NCI-H2227 treated with DMSO at 0.1 percent for 48 hours (cell line): ENCODE results near the gene CKS2.
A peak's percentile ranks its signal among the peaks of the same experiment; 100 is the strongest.
"Not testable (repeated sequence)": the region's sequence is repeated elsewhere in the genome, so short reads cannot be mapped to it uniquely, and the experiment has no call there.

Experiments
- DNase-seq: peaks from one replicate; lab custom pipeline; 2025; lab: John Stamatoyannopoulos, UW

Gene CKS2

DNA sequence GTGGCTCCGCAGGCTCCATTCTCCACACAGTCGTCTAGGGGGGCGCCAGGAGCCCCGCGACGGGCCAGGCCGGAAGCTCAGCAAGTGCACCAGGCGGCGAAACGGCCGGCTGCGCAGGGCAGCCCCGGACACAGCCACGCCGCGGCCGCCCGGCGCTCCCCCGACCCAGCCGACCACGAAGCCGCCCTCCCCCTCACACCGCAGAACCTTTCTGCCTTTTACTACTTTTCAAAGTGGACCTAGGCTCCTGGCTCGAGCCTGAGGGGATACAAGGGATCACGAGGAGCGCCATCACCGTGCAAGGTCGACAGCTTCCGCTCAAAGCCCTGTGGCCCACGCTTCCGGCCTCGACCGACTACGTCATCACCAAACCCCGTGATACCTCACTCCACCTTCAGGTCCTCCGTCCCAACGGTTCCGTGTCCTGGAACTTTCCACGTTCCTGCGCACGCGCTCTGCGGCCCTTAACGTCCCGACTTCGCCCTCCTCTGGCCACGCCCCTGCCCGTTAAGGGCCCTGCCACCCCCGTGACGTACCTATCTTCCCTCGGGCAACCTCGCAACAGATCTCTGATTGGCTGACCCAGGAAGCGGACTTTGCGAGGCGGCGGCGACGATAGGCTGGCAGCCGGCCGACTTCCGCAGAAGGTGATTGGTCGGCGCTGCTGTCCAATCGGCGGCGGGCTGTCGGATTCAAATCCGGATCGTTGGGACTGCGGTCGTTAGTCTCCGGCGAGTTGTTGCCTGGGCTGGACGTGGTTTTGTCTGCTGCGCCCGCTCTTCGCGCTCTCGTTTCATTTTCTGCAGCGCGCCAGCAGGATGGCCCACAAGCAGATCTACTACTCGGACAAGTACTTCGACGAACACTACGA, at the start of gene CKS2:
Gene CKS2 (plus strand): TSS at position 721 of the 871 bp plus-strand sequence. CDS start 98 bp downstream, at position 819.
- peak; percentile 94 for DNase-seq

DNA sequence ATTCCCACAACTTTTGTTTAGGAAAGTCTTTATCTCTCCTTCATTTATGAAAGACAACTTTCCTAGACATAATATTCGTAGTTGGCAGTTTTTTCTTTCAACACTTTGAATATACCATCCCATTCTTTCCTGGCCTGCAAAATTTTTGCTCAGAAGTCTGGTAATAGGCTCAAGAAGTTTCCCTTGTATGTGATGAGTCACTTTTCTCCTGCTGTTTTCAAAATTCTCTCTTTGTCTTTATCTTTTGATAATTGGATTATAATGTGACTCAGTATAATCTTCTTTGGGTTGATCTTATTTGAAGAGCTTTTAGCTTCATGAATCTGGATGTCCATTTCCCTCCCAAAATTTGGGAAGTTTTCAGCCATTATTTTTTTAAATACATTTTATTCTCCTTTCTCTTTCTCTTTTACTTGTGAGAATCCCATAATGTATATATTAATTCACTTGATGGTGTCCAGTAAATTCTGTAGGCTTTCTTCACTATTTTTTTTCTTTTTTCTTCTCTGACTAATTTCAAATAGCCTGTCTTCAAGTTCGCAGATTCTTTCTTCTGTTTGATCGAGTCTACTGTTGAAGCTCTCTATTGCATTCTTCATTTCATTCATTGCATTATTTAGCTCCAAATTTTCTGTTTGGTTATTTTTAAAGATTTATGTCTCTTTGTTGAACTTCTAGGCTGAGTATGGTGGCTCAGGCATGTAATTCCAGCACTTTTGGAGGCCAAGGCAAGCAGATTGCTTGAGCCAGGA, 37.3 kb upstream of the CKS2 start:
- no peak for DNase-seq

DNA sequence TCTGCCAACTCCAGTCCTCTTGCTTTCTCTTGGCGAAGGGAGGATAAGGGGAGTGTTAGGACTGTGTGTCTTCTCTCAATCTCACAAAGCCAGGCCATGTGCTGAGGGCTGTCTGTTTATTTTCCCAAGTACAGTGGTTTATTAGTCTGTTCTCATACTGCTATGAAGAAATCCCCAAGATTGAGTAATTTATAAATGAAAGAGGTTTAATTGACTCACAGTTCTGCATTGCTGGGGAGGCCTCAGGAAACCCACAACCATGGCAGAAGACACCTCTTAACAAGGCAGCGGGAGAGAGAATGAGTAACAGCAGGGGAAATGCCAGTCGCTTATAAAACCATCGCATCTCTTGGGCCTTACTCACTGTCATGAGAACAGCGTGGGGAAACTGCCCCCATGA, 36.2 kb upstream of the CKS2 start:
- no peak for DNase-seq

DNA sequence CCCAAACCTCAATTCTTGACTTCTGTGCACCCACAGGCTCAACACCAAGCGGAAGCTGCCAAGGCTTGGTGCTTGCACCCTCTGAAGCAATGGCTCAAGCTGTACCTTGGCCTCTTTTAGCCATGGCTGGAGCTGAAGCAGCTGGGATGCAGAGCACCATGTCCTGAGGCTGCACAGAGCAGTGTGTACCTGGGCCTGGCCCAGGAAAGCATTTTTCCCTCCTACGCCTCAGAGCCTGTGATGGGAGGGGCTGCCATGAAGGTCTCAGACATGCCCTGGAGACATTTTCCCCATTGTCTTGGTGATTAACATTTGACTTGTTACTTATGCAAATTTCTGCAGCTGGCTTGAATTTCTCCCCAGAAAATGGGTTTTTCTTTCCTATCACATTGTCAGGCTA, 35.0 kb upstream of the CKS2 start:
- DNase-seq = not testable (repeated sequence)

DNA sequence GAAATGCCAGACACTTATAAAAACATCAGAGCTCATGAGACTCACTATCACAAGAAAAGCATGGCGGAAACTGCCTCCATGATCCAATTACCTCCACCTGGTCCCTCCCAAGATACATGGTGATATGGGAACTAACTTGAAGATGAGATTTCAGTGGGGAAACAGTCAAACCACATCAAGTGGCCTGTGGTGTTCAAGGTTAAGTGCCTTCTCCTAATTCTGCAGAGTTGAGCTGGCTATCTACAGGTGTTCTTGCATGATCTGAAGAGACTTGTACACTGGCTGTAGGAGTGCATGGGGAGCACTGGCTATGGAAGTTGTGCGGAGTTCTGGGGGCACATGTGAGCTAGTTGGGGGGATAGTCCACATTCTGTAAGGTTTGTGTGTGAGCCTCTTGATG, 34.0 kb upstream of the CKS2 start:
- no peak for DNase-seq

DNA sequence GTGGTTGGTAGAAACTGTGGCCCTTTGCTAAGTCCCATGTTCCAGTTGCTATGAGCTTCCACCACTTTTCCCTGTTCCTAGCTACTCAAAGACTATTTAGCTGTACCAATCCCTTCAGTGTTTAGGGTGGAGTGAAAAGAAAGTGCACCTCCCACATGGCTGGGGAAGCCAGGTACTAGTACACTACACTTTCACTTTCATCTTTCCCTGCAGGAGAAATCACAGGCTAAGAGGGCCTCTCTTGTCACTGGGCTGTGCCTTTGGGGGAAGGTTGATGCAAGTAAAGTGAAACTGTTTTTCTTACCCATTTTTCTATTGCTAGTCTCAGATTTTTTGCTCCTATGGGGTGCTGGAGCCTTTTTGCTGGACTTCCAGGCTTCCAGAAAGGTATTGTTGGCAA, 33.5 kb upstream of the CKS2 start:
- DNase-seq = no peak

DNA sequence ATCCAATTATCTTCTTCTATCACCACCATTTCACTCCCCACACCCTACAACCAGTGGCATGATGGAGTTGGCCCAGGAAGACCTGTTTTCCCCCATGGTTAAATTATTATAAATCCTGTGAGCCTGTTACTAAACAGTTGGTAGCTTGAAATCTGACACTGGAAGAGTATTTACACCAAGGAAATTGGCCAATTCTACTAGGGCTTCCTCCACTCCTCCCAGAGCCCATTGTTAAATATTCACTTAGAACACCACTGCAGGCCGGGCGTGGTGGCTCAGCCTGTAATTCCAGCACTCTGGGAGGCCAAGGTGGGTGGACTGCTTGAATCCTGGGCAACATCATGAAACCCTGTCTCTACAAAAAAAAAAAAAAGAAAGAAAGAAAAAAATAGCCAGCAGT, 32.4 kb upstream of the CKS2 start:
- DNase-seq = no peak

DNA sequence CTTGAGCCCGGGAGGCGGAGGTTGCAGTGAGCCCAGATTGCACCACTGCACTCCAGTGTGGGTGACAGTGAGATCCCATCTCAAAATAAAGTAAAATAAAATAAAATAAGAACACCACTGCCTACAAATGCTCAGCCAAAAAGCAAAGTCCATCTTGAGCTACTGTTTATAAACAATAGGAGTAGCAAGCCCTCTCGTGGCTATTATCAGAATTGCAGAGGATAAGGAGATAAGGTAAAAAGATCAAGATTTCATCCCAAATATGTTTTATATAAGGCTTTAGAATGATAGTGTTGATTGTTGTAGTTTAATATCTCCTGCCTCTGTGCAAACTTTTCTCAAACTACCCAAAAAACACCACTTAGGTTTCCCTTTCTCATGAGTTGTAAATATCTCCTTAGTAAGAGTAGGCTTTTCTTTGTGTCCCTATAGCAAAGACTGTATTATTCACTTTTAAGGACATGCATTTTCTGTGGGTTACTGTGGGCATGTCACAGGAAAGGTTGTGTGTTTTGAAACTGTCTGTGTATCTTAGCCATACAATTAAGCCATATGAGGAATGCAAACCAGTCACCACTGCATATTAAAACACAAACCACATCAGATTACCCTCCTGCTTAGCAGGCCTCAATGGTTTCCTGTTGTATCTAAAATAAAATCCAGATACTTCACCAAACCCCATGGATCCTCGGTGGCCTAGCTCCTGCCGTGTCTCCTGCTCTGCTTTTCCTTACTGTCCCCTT, 31.8 kb upstream of the CKS2 start:
- DNase-seq = peak; percentile 4

DNA sequence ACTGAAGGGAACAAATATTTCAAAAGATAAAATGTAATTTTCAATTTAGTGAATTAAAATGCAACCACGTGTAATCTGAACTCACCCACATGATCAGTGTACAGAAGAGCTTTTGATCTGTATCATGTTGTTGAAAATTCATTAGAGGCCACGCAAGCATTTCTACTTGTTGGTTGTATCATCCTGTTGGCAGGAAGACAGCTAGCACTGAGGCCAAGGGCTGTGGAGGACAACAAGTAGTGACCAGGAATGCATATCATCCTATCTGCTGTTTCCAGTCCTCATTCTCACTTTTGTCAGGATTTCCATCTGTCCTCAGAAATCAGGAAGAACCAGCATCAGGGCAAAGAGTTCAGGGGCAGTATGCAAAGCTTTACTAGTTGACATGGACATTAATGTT, 29.9 kb upstream of the CKS2 start:
- DNase-seq = no peak

DNA sequence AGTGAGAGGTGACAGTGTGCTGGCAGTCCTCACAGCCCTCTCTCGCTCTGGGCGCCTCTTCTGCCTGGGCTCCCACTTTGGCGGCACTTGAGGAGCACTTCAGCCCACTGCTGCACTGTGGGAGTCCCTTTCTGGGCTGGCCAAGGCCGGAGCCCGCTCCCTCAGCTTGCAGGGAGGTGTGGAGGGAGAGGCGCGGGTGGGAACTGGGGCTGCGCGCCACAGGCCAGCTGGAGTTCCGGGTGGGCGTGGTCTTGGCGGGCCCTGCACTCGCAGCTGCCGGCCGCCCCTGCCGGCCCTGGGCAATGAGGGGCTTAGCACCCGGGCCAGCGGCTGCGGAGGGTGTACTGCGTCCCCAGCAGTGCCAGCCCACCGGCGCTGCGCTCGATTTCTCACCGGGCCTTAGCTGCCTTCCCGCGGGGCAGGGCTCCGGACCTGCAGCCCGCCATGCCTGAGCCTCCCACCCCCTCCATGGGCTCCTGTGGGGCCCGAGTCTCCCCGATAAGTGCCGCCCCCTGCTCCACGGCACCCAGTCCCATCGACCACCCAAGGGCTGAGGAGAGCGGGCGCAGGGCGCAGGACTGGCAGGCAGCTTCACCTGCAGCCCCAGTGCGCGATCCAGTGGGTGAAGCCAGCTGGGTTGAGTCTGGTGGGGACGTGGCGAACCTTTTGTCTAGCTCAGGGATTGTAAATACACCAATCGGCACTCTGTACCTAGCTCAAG, 28.6 kb upstream of the CKS2 start:
- not testable (repeated sequence) for DNase-seq

DNA sequence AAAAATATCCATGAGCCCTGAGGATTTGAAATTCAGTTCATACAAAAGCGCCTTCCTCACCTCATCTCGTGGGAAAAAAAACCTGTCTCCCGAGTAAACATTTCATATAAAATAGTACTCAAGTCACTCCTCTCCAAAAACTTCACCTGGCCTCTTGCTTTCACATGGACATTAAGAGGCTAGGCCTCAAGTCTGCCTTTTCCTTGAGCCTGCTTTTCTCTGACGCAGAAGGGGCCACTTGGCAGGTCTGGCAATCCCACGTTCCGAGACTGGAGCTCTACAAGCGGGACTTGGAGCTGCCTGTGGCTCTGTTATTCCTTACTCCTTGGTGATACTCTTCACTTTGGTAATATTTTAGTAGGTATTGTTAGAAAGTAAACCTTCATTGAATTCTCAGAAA, 26.9 kb upstream of the CKS2 start:
- no peak for DNase-seq

DNA sequence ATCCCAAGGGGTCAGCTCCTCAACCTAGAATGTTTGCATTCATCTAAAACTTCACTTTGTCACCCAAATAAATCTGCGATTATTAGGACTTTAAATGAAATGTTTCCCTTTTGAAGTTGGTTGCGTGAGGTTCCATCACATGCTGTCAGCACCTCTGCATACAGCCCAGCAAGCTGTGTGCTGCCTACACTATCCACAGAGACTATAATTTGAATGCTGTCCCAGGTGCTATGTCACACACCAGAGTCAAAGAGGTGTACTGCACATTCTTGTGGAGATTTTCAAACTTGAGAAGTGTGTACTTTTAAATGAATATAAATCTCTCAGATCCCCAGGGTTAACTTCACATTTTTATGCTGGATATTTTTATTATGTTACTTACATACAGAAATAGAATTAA, 19.3 kb upstream of the CKS2 start:
- DNase-seq = no peak

DNA sequence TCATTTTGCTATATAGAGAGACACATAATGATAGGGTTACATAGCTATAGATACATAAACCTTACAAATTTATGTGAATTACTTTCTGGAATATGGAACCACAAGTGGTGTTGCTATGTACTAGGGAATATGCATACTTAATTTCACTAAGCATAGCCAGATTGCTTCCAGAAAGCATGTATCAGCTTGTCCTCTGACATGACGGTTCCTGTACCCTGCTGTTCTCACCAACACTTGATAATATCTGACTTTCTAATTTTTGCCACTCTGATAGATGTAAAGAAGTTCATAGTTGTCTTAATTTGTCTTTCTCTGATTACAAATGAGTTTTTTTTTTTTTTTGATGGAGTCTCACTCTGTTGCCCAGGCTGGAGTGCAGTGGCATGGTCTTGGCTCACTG, 18.0 kb upstream of the CKS2 start:
- DNase-seq = no peak

DNA sequence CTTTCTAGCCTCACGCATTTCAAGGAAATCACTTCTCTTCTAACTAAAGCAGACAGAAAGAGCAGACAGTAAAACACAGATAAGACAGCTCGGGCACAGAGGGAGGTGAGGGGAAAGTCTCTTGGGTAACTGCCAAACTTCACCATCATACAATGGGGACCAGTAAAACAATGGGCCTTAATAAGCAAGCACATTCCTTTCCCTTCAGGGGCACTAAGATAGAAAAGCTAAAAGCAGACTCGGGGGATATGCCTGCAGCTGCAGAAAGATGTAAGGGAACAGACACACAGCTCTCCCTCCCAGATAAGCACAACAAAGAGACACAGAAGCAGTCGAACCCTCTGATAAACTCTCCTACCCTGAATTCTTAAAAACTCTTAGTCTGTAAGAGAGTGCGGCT, 15.6 kb upstream of the CKS2 start:
- no peak for DNase-seq

DNA sequence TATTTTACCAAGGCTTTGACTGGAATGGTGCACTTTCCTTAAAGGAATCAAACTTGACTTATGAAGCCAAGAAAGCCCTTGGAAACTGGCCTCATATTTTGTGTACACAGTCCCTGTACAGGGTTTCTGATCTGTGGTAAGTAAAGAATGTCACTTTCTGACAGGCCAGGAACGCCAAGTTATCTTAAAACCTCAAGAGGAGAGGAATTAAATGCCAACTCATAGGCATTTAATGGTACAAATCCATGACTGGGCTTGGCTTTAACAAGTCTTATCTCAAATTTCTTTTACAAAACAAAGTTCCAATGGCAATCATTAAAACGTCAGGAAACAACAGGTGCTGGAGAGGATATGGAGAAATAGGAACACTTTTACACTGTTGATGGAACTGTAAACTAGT, 9.0 kb upstream of the CKS2 start:
- not testable (repeated sequence) for DNase-seq

DNA sequence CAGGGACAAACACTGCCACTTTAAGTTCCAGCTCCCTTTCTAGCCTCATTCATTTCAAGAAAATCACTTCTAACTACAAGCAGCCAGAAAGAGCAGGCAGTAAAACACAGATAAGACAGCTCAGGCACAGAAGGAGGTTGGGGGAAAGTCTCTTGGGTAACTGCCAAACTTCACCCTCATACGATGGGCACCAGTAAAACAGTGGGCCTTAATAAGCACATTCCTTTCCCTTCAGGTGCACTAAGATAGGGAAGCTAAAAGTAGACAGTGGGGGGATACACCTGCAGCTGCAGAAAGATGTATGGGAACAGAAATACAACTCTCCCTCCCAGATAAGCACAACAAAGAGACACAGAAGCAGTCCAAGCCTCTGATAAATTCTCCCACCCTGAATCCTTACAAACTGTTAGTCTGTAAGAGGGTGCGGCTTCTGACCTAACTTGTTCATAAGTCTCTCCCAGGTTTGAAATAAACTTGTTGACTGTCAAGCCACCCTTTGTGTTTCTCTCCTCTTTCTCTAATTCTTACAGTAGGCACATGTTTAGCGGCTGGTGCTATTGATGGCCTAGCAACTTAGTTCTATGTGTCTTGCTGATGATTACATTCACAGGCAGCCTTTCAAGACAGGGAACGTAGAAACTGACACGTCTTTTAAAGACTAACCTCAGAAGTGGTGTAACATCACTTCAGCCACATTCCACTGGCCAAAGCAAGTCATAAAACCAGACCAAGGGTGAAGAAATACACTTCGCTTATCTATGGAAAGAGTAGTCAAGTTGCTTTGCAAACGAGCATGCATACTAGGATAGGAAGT, 6.8 kb upstream of the CKS2 start:
- DNase-seq = no peak

DNA sequence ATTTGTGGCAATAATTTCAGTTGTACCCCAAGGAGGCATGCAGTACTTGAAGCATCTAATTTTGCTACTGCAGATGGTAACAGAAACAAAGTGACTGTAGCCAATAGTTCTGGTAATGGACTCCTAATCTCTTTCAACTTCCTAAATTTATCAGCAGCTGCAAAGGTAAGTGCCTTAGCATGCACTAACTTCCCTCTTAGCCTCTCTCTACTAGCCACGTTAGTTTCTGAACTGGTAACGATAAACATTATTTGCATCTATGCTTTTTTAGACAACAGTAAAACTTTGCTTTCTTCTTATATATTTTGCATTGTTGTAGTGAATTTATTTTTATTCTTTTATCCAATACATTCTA, 6.2 kb upstream of the CKS2 start:
- DNase-seq = no peak

DNA sequence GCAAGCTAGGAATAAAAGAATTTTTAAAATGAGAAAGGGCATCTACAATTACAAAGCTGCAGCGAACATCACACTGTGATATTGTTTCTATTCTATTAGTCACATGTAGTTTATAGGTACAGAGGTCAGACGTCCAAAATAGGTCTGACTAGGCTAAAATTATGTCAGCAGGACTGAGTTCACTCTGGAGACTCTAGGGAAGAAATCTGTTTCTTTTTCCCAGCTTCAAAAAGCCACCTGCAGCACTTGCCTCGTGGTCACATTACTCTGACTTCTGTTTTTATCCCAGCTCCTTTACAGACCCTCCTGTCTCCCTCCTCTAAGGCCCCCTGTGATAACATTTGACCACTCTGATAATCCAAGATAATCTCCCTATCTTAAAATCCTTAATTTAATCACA, 5.1 kb upstream of the CKS2 start:
- no peak for DNase-seq

DNA sequence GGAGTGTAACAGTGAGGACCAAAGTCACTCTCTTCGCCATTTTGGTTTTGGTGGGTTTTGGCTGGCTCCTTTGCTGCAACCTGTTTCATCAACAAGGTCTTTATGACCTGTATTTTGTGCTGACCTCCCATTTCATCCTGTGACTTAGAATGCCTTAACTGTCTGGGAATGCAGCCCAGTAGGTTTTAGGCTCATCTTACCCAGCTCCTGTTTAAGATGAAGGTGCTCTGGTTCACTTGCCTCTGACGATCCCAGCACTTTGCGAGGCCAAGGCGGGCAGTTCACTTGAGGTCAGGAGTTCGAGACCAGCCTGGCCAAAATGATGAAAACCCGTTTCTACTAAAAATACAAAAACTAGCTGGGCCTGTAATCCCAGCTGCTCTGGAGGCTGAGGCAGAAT, 1.8 kb upstream of the CKS2 start:
- no peak for DNase-seq

DNA sequence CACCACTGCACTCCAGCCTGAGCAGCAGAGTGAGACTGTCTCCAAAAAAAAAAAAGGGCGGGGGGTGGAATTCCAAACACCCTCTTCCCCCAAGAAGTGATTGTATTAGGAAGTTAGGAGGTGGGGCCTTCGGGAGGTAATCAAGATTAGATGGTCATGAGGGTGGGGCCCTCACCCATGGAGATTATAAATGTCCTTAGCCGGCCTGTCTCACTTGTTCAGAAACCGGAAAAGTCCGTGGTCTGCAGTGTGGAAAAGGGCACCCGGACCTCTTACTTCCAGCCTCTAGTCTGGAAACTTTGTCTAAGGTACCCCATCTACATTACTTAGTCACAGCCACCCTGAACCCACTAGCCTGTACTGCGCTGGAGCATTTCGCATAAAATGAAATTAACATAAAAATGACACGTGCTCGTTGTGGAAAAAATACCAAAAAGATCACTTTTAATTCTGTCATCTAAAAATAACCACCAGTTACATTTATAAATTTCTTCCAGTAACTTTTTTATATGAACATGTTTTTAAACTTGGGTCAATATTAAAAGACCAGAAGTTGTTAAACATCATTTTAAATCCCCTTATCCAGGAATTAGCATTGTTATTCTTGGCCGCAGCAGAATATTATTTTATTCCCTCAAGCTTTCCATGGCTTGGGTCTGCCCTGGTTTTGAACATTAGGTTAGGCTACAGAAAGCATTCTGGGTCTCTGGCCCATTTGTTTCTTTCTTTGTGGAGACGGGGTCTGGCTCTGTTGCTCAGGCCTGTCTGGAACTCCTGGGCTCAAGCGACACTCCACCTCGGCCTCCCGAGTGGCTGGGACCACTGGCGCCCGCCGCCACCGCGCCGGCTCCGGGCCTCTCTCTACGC, 1.2 kb upstream of the CKS2 start:
- no peak for DNase-seq
